ENCODE measurements around the gene ZNF81. TPM values are rescaled to one million over a fixed set of nuclear protein-coding genes. Genes with fewer than 3 reads are reported as not detected.

Gene ZNF81
- total and polyA plus RNA-seq, 4 donors: 0.74 to 5.4 (median 2.0) TPM

- TF ChIP-seq RXRA (IDR thresholded peaks at IDR 0.05) (no peak), FOXA2 (IDR thresholded peaks at IDR 0.05) (no peak)
These were observed 97.2 kb downstream of the ZNF81 start (continued) for GRCh38 chrX:47933946-47934345.

- peaks cover 0 to 4% (median under 1%) of the 10 kb centered on the region in 4 donors for H3K9me3 ChIP-seq (ENCODE audit: control insufficient read depth in 4 of 4, low read length in 3 of 4)
- WGBS: 39% methylated on average over 15 of the region's 15 CpGs
These were observed 99.7 kb downstream of the ZNF81 start for GRCh38 chrX:47936224-47936939.

GRCh38 chrX:47936940-47937317 is 100.2 kb downstream of the ZNF81 start:
- Histone ChIP-seq H3K4me3 (ENCODE audit: low read depth in 1 of 3, low read length in 3 of 3) (no peak overlapping the region), H3K27me3 (ENCODE audit: control insufficient read depth in 4 of 4, insufficient read depth in 4 of 4, low read length in 3 of 4) (no peaks in the 10 kb centered on the region), H3K36me3 (ENCODE audit: control insufficient read depth in 4 of 4, insufficient read depth in 3 of 4, low read depth in 1 of 4, low read length in 3 of 4) (no peaks in the 10 kb centered on the region), H3K9ac (ENCODE audit: low read depth in 1 of 2, low read length in 2 of 2) (no peak overlapping the region), H3K27ac (ENCODE audit: low read depth in 1 of 2, low read length in 2 of 2) (no peak overlapping the region), H3K4me1 (ENCODE audit: control insufficient read depth in 4 of 4, insufficient read depth in 4 of 4, low read length in 3 of 4) (no peaks in the 10 kb centered on the region), H3K9me3 (ENCODE audit: control insufficient read depth in 4 of 4, low read length in 3 of 4) (peaks cover 0 to 4% (median under 1%) of the 10 kb centered on the region in 4 donors)
- 85% methylated on average over 3 of the region's 3 CpGs for WGBS
- DNase-seq (ENCODE audit: low spot score): no peak
- TF ChIP-seq RAD21 (IDR thresholded peaks at IDR 0.05) (no peak), FOXA1 (IDR thresholded peaks at IDR 0.05) (no peak), HNF4A (conservative IDR thresholded peaks at IDR 0.05) (no peak), CTCF (IDR thresholded peaks at IDR 0.05; ENCODE audit: low read depth, low read length, missing input control) (no peak), GABPA (IDR thresholded peaks at IDR 0.05 in 1 of 2, conservative IDR thresholded peaks at IDR 0.05 in 1 of 2) (no peak), JUND (IDR thresholded peaks at IDR 0.05) (no peak), ZBTB33 (IDR thresholded peaks at IDR 0.05) (no peak)

More at GRCh38 chrX:47936224-47936939, 99.7 kb downstream of the ZNF81 start:
- no peak for DNase-seq (ENCODE audit: low spot score)
- Histone ChIP-seq H3K36me3 (ENCODE audit: control insufficient read depth in 4 of 4, insufficient read depth in 3 of 4, low read depth in 1 of 4, low read length in 3 of 4) (no peaks in the 10 kb centered on the region), H3K9ac (ENCODE audit: low read depth in 1 of 2, low read length in 2 of 2) (no peak overlapping the region), H3K4me3 (ENCODE audit: low read depth in 1 of 3, low read length in 3 of 3) (no peak overlapping the region), H3K4me1 (ENCODE audit: control insufficient read depth in 4 of 4, insufficient read depth in 4 of 4, low read length in 3 of 4) (no peaks in the 10 kb centered on the region), H3K27ac (ENCODE audit: low read depth in 1 of 2, low read length in 2 of 2) (no peak overlapping the region), H3K27me3 (ENCODE audit: control insufficient read depth in 4 of 4, insufficient read depth in 4 of 4, low read length in 3 of 4) (no peaks in the 10 kb centered on the region)
- TF ChIP-seq HNF4A (conservative IDR thresholded peaks at IDR 0.05) (no peak), RXRA (IDR thresholded peaks at IDR 0.05) (no peak), MAX (IDR thresholded peaks at IDR 0.05) (no peak), GABPA (IDR thresholded peaks at IDR 0.05 in 1 of 2, conservative IDR thresholded peaks at IDR 0.05 in 1 of 2) (no peak)

GRCh38 chrX:47940448-47940847 is 103.7 kb downstream of the ZNF81 start:
- Histone ChIP-seq H3K9ac (ENCODE audit: low read depth in 1 of 2, low read length in 2 of 2) (no peak overlapping the region), H3K27me3 (ENCODE audit: control insufficient read depth in 4 of 4, insufficient read depth in 4 of 4, low read length in 3 of 4) (no peaks in the 10 kb centered on the region), H3K4me1 (ENCODE audit: control insufficient read depth in 4 of 4, insufficient read depth in 4 of 4, low read length in 3 of 4) (no peaks in the 10 kb centered on the region), H3K36me3 (ENCODE audit: control insufficient read depth in 4 of 4, insufficient read depth in 3 of 4, low read depth in 1 of 4, low read length in 3 of 4) (no peaks in the 10 kb centered on the region), H3K27ac (ENCODE audit: low read depth in 1 of 2, low read length in 2 of 2) (no peak overlapping the region), H3K9me3 (ENCODE audit: control insufficient read depth in 4 of 4, low read length in 3 of 4) (peaks cover 0 to 11% (median 2%) of the 10 kb centered on the region in 4 donors), H3K4me3 (ENCODE audit: low read depth in 1 of 3, low read length in 3 of 3) (no peak overlapping the region)
- 96% methylated on average over 4 of the region's 4 CpGs for WGBS
- DNase-seq (ENCODE audit: low spot score): no peak
- no peak for TF ChIP-seq ZBTB33 (IDR thresholded peaks at IDR 0.05)
- TF ChIP-seq MAX (IDR thresholded peaks at IDR 0.05): no peak
- TF ChIP-seq EGR1 (IDR thresholded peaks at IDR 0.05; ENCODE audit: low read depth in 2 of 2): no peak
- no peak for TF ChIP-seq SP1 (IDR thresholded peaks at IDR 0.05)
- TF ChIP-seq FOXA1 (IDR thresholded peaks at IDR 0.05): no peak
- no peak for TF ChIP-seq HNF4A (conservative IDR thresholded peaks at IDR 0.05)
- TF ChIP-seq REST (IDR thresholded peaks at IDR 0.05): no peak
- no peak for TF ChIP-seq NR2F2 (IDR thresholded peaks at IDR 0.05)
- TF ChIP-seq RAD21 (IDR thresholded peaks at IDR 0.05): no peak
- no peak for TF ChIP-seq JUND (IDR thresholded peaks at IDR 0.05)
- no peak for TF ChIP-seq RXRA (IDR thresholded peaks at IDR 0.05)
